ENCODE measurements around the gene AKAP6. TPM values are rescaled to one million over a fixed set of nuclear protein-coding genes. Genes with fewer than 3 reads are reported as not detected.

Gene AKAP6
- total and polyA plus RNA-seq, 10 of the 15 experiments (the other 5 are each of a cell fraction or from before 2014, with no cell fraction given), result 0.35 to 5.9 (median 2.2) TPM

- no peak for TF ChIP-seq CTCF (IDR thresholded peaks at IDR 0.05 in 2 of 3, conservative IDR thresholded peaks at IDR 0.05 in 1 of 3; ENCODE audit: control insufficient read depth in 2 of 3, extremely low read depth in 1 of 3, insufficient read depth in 1 of 3, low read depth in 3 of 3, low read length in 3 of 3)
- TF ChIP-seq ZNF274 (IDR thresholded peaks at IDR 0.05; ENCODE audit: insufficient read depth, insufficient read length), result no peak
- no peak for TF ChIP-seq POLR2A (IDR thresholded peaks at IDR 0.05; ENCODE audit: low read depth, low read length)
- no peak for TF ChIP-seq NR2C2 (IDR thresholded peaks at IDR 0.05; ENCODE audit: borderline replicate concordance, control insufficient read depth, insufficient read length, low read depth)
- no peak for TF ChIP-seq EP300 (IDR thresholded peaks at IDR 0.05; ENCODE audit: borderline replicate concordance in 1 of 2, control insufficient read depth in 1 of 2, low read depth in 2 of 2, low read length in 2 of 2)
- no peak for TF ChIP-seq FOS (IDR thresholded peaks at IDR 0.05; ENCODE audit: borderline replicate concordance, extremely low read depth, insufficient read length)
- no peak for TF ChIP-seq ZNF207 (IDR thresholded peaks at IDR 0.05; ENCODE audit: borderline replicate concordance)
- TF ChIP-seq SMC3 (IDR thresholded peaks at IDR 0.05; ENCODE audit: borderline replicate concordance, low read length), result no peak
- no peak for TF ChIP-seq NFYA (IDR thresholded peaks at IDR 0.05; ENCODE audit: borderline replicate concordance, low read depth, low read length)
- no peak for TF ChIP-seq ZBTB40 (IDR thresholded peaks at IDR 0.05; ENCODE audit: borderline replicate concordance)
Observed at GRCh38 chr14:32571551-32571950, 242.5 kb downstream of the AKAP6 start (continued).
